G401 (cell line): ENCODE data around the gene ADAD2. TPM values are rescaled to one million over a fixed set of nuclear protein-coding genes. Genes with fewer than 3 reads are reported as not detected.

Experiments used
- DNase-seq: peaks from one replicate; pipeline ENCODE4 v3.0.0-alpha.2; 2015; ENCODE audit warnings: low spot score
- in situ Hi-C: cut with HindIII; loops from 2 replicates; pipeline ENCODE4 v1.10.0; 2016; ENCODE audit warnings: low sequenced_read_pairs, mixed read lengths
- total RNA-seq: library from RNA; depleted of rRNA; stranded (reverse); fragments of >200 nt; shearing (Covaris generic); gene quantifications from 2 replicates; pipeline ENCODE4 v1.2.3, GENCODE V29; 2014; rRNA removed

ADAD2 gene
- not detected in 2 replicates for total RNA-seq

GRCh38 chr16:84190731-84191388, at the start of gene ADAD2:
Gene ADAD2 (plus strand): TSS chr16:84191157. CDS start chr16:84191231, 74 bp downstream.
- DNase-seq, result no peak

GRCh38 chr16:84143081-84143480, 47.9 kb upstream of the ADAD2 start:
- no peak for DNase-seq
- in situ Hi-C loops, result loop anchor here (10.0 kb wide), 1 partner anchor 58 kb away; no protein-coding TSS in a partner anchor

More at GRCh38 chr16:84190731-84191388, at the start of gene ADAD2:
- in situ Hi-C loops, result no loop called here

GRCh38 chr16:84143784-84144199, 47.2 kb upstream of the ADAD2 start:
- no peak for DNase-seq
- in situ Hi-C loops, result loop anchor here (10.0 kb wide), 1 partner anchor 59 kb away; no protein-coding TSS in a partner anchor

- peak; percentile 27 for DNase-seq
- in situ Hi-C loops, result loop anchor here (10.0 kb wide), 1 partner anchor 60 kb away; no protein-coding TSS in a partner anchor
Observed at GRCh38 chr16:84144209-84144858, 46.6 kb upstream of the ADAD2 start.

GRCh38 chr16:84144859-84145639, 45.9 kb upstream of the ADAD2 start, which contains the start of the genes DNAAF1 and HSDL1:
Gene DNAAF1 (plus strand): TSS chr16:84145308. CDS start chr16:84145441, 133 bp downstream.
Gene HSDL1 (minus strand): TSS chr16:84145177. CDS start chr16:84131321, 13,856 bp downstream.
- in situ Hi-C loops, result loop anchor here (10.0 kb wide), 1 partner anchor 60 kb away; no protein-coding TSS in a partner anchor
- peak; percentile 88 for DNase-seq

GRCh38 chr16:84150926-84151325, 40.0 kb upstream of the ADAD2 start:
- DNase-seq, result no peak
- in situ Hi-C loops, result no loop called here

GRCh38 chr16:84153660-84154214, 37.2 kb upstream of the ADAD2 start:
- in situ Hi-C loops, result no loop called here
- DNase-seq, result no peak

- in situ Hi-C loops, result no loop called here
- no peak for DNase-seq
Observed at GRCh38 chr16:84155226-84155625, 35.7 kb upstream of the ADAD2 start.

- in situ Hi-C loops, result no loop called here
- no peak for DNase-seq
Observed at GRCh38 chr16:84155771-84156170, 35.2 kb upstream of the ADAD2 start.

GRCh38 chr16:84156342-84156784, 34.6 kb upstream of the ADAD2 start:
- DNase-seq, result no peak
- in situ Hi-C loops, result no loop called here

- DNase-seq, result no peak
- in situ Hi-C loops, result no loop called here
Observed at GRCh38 chr16:84159007-84159406, 31.9 kb upstream of the ADAD2 start.

- in situ Hi-C loops, result no loop called here
- DNase-seq, result no peak
Observed at GRCh38 chr16:84159800-84160199, 31.2 kb upstream of the ADAD2 start.

- no peak for DNase-seq
- in situ Hi-C loops, result no loop called here
Observed at GRCh38 chr16:84161037-84161436, 29.9 kb upstream of the ADAD2 start.

GRCh38 chr16:84161801-84162200, 29.2 kb upstream of the ADAD2 start:
- in situ Hi-C loops, result no loop called here
- DNase-seq, result no peak

GRCh38 chr16:84165746-84166145, 25.2 kb upstream of the ADAD2 start:
- in situ Hi-C loops, result no loop called here
- DNase-seq, result no peak

- in situ Hi-C loops, result no loop called here
- DNase-seq, result no peak
Observed at GRCh38 chr16:84166796-84167695, 23.9 kb upstream of the ADAD2 start.

- in situ Hi-C loops, result no loop called here
- DNase-seq, result no peak
Observed at GRCh38 chr16:84169765-84170310, 21.1 kb upstream of the ADAD2 start.

GRCh38 chr16:84174396-84174795, 16.6 kb upstream of the ADAD2 start:
- in situ Hi-C loops, result no loop called here
- DNase-seq, result no peak
